WTC11 (cell line): Measurements from ENCODE around the gene TRIML2. TPM values are rescaled to one million over a fixed set of nuclear protein-coding genes. Genes with fewer than 3 reads are reported as not detected.

Experiments used
- ATAC-seq: fragments of 200-7000 bp; cut with Tn5 transposase; 2 replicates; pipeline ENCODE4 v1.10.0; 2021; ENCODE audit warnings: mild to moderate bottlenecking, moderate library complexity
- CTCF ChIA-PET: fragments of 300-600 bp; sonication (Branson Sonifier 250); formaldehyde crosslinking; loops from one replicate; lab custom pipeline; 2021; ENCODE audit warnings: antibody characterized with exemption; lab: Charles Lee
- POLR2A ChIA-PET: fragments of 350-600 bp; sonication (Branson Sonifier 250); formaldehyde crosslinking; loops from one replicate; lab custom pipeline; 2021; ENCODE audit warnings: antibody characterized with exemption; lab: Charles Lee
- DNase-seq: peaks from one replicate; pipeline ENCODE4 v3.0.0; 2021; ENCODE audit warnings: low spot score
- H3K27ac Mint-ChIP-seq: 2 replicates; pipeline ENCODE4 v1.8.0; 2021; ENCODE audit warnings: mixed read lengths
- H3K27me3 Mint-ChIP-seq: 2 replicates; pipeline ENCODE4 v1.8.0; 2021; ENCODE audit warnings: low read depth, mild to moderate bottlenecking, moderate library complexity, mixed read lengths
- H3K36me3 Mint-ChIP-seq: 2 replicates; pipeline ENCODE4 v1.8.0; 2021; ENCODE audit warnings: mixed read lengths
- H3K4me1 Mint-ChIP-seq: 2 replicates; pipeline ENCODE4 v1.8.0; 2022; ENCODE audit warnings: mixed read lengths
- H3K4me3 Mint-ChIP-seq: 2 replicates; pipeline ENCODE4 v1.8.0; 2021; ENCODE audit warnings: mild to moderate bottlenecking, moderate library complexity, mixed read lengths
- H3K9me3 Mint-ChIP-seq: 2 replicates; pipeline ENCODE4 v1.8.0; 2021; ENCODE audit warnings: mixed read lengths
- ARID4B ChIP-seq: sonication (generic); formaldehyde crosslinking; IDR thresholded peaks from 2 replicates; pipeline ENCODE4 v1.8.0; 2023; ENCODE audit warnings: missing genetic modification reagents, mild to moderate bottlenecking, borderline replicate concordance
- CREM ChIP-seq: sonication (generic); formaldehyde crosslinking; IDR thresholded peaks from 2 replicates; pipeline ENCODE4 v1.8.1; 2022; ENCODE audit warnings: mild to moderate bottlenecking, missing genetic modification reagents, moderate library complexity
- ESRRA ChIP-seq: sonication (generic); formaldehyde crosslinking; IDR thresholded peaks from 2 replicates; pipeline ENCODE4 v1.8.1; 2022; ENCODE audit warnings: mild to moderate bottlenecking, missing genetic modification reagents, borderline replicate concordance
- ETV6 ChIP-seq: sonication (generic); formaldehyde crosslinking; IDR thresholded peaks from 2 replicates; pipeline ENCODE4 v1.8.1; 2022; ENCODE audit warnings: mild to moderate bottlenecking, missing genetic modification reagents
- MAX ChIP-seq: sonication (generic); formaldehyde crosslinking; IDR thresholded peaks from 2 replicates; pipeline ENCODE4 v1.8.0; 2022; ENCODE audit warnings: mild to moderate bottlenecking, missing genetic modification reagents
- MXD4 ChIP-seq: fragments of 250-450 bp; sonication (Bioruptor Pico); IDR thresholded peaks from 2 replicates; pipeline ENCODE4 v1.8.0; 2021; ENCODE audit warnings: mild to moderate bottlenecking, moderate library complexity, borderline replicate concordance
- ZNF219 ChIP-seq: sonication (generic); formaldehyde crosslinking; IDR thresholded peaks from 2 replicates; pipeline ENCODE4 v1.8.0; 2023; ENCODE audit warnings: missing genetic modification reagents, mild to moderate bottlenecking, borderline replicate concordance
- ZNF281 ChIP-seq: sonication (generic); formaldehyde crosslinking; IDR thresholded peaks from 2 replicates; pipeline ENCODE4 v1.8.0; 2023; ENCODE audit warnings: mild to moderate bottlenecking, missing genetic modification reagents
- ZNF423 ChIP-seq: fragments of 250-450 bp; sonication (Bioruptor Pico); IDR thresholded peaks from 2 replicates; pipeline ENCODE4 v2.1.2; 2022; ENCODE audit warnings: mild to moderate bottlenecking, moderate library complexity
- ZSCAN18 ChIP-seq: fragments of 250-450 bp; sonication (Bioruptor Pico); IDR thresholded peaks from 2 replicates; pipeline ENCODE4 v2.1.2; 2022; ENCODE audit warnings: mild to moderate bottlenecking, moderate library complexity
- total RNA-seq: library from RNA; stranded (reverse); gene quantifications from 3 replicates; pipeline ENCODE4 v1.2.3, GENCODE V29; 2021

Gene TRIML2
- total RNA-seq, 1 experiment from 2014 or later, result 115 TPM

GRCh38 chr4:188043154-188043553 is 66.2 kb downstream of the TRIML2 start (continued):
- TF ChIP-seq ZNF219 (no peak), ZNF281 (CRISPR knock-in tag) (no peak), MXD4 (CRISPR knock-in tag) (no peak), ESRRA (CRISPR knock-in tag) (no peak)

GRCh38 chr4:188042191-188042590 is 67.2 kb downstream of the TRIML2 start:
- peak; percentile 26 for ATAC-seq
- Mint-ChIP-seq H3K27me3 (no peaks in the 10 kb centered on the region), H3K36me3 (no peaks in the 10 kb centered on the region), H3K27ac (no peak overlapping the region), H3K4me3 (no peak overlapping the region), H3K9me3 (no peaks in the 10 kb centered on the region), H3K4me1 (peaks cover 28% of the 10 kb centered on the region)
- CTCF ChIA-PET, result no interaction called here
- peak; percentile 17 for DNase-seq
- POLR2A ChIA-PET, result no interaction called here
- TF ChIP-seq ZNF423 (CRISPR knock-in tag) (peak; percentile 80), ZSCAN18 (no peak)

GRCh38 chr4:188041721-188042120 is 67.7 kb downstream of the TRIML2 start:
- Mint-ChIP-seq H3K9me3 (no peaks in the 10 kb centered on the region), H3K4me3 (peak overlapping the region; percentile 6; the same call in 1 of the 2 replicates), H3K27me3 (no peaks in the 10 kb centered on the region), H3K27ac (no peak overlapping the region), H3K36me3 (no peaks in the 10 kb centered on the region), H3K4me1 (peaks cover 26% of the 10 kb centered on the region)
- DNase-seq, result peak; percentile 20
- POLR2A ChIA-PET, result no interaction called here
- ATAC-seq, result peak; percentile 32
- CTCF ChIA-PET, result no interaction called here
- TF ChIP-seq ETV6 (CRISPR knock-in tag) (0 out of 2 replicates have a peak, but pooled peaks have one; percentile 40), MAX (CRISPR knock-in tag) (0 out of 2 replicates have a peak, but pooled peaks have one; percentile 26), CREM (no peak), ARID4B (0 out of 2 replicates have a peak, but pooled peaks have one; percentile 16)

Other genes with a start within 250 kb of the TRIML2 start
- gene ZFP42, start 113.8 kb downstream of the TRIML2 start, total RNA-seq, result 120 to 128 TPM (median 122 TPM) in 3 replicates
- not detected in 3 replicates for gene TRIML1, start 29.8 kb upstream of the TRIML2 start, total RNA-seq